ENCODE data around the gene KIAA1328. TPM values are rescaled to one million over a fixed set of nuclear protein-coding genes. Genes with fewer than 3 reads are reported as not detected.

KIAA1328 gene
- polyA plus RNA-seq, 2 of the 4 experiments (the other 2 are of a cell fraction) = 1.7 to 3.9 TPM

DNA sequence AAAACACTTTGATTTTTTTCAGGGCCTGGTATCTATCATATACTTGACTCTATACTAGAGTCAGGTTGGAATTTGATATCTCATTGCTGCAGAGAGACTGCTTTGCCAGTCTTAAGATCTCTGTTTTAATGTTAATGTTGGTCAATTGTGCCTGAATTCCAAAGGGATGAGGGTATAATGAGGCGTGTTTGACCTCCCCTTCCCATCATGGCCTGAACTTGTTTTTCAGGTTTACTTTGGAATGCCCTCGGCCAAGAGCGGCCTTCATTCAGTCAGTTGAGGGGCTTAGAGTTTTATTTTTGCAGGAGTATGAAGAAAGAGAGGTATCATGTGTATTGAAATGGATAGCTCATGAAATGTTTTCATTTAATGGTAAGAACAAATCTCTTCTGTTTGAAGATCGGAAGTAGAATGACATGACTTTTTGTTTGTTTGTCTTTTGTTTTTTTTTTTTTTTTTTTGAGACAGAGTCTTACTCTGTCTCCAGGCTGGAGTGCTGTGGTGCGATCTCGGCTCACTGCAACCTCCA, 119.0 kb downstream of the KIAA1328 start:
- no peak overlapping the region for H3K27ac ChIP-seq
- CTCF ChIA-PET = no interaction called here
- WGBS (ENCODE audit: missing lambda C conversion rate) = 95% methylated on average over 6 of the region's 6 CpGs
- no peak overlapping the region for H3K4me2 ChIP-seq
- no peaks in the 10 kb centered on the region for H3K4me1 ChIP-seq
- TF ChIP-seq SREBF2 (IDR thresholded peaks at IDR 0.05) (no peak), CBX8 (IDR thresholded peaks at IDR 0.05) (no peak)
- TF ChIP-seq, protein P1, sequence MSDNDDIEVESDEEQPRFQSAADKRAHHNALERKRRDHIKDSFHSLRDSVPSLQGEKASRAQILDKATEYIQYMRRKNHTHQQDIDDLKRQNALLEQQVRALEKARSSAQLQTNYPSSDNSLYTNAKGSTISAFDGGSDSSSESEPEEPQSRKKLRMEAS (IDR thresholded peaks at IDR 0.05) = no peak
- TF ChIP-seq, protein P2, sequence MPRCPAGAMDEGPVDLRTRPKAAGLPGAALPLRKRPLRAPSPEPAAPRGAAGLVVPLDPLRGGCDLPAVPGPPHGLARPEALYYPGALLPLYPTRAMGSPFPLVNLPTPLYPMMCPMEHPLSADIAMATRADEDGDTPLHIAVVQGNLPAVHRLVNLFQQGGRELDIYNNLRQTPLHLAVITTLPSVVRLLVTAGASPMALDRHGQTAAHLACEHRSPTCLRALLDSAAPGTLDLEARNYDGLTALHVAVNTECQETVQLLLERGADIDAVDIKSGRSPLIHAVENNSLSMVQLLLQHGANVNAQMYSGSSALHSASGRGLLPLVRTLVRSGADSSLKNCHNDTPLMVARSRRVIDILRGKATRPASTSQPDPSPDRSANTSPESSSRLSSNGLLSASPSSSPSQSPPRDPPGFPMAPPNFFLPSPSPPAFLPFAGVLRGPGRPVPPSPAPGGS (IDR thresholded peaks at IDR 0.05) = no peak
- TF ChIP-seq, protein P3, sequence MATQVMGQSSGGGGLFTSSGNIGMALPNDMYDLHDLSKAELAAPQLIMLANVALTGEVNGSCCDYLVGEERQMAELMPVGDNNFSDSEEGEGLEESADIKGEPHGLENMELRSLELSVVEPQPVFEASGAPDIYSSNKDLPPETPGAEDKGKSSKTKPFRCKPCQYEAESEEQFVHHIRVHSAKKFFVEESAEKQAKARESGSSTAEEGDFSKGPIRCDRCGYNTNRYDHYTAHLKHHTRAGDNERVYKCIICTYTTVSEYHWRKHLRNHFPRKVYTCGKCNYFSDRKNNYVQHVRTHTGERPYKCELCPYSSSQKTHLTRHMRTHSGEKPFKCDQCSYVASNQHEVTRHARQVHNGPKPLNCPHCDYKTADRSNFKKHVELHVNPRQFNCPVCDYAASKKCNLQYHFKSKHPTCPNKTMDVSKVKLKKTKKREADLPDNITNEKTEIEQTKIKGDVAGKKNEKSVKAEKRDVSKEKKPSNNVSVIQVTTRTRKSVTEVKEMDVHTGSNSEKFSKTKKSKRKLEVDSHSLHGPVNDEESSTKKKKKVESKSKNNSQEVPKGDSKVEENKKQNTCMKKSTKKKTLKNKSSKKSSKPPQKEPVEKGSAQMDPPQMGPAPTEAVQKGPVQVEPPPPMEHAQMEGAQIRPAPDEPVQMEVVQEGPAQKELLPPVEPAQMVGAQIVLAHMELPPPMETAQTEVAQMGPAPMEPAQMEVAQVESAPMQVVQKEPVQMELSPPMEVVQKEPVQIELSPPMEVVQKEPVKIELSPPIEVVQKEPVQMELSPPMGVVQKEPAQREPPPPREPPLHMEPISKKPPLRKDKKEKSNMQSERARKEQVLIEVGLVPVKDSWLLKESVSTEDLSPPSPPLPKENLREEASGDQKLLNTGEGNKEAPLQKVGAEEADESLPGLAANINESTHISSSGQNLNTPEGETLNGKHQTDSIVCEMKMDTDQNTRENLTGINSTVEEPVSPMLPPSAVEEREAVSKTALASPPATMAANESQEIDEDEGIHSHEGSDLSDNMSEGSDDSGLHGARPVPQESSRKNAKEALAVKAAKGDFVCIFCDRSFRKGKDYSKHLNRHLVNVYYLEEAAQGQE (IDR thresholded peaks at IDR 0.05) = no peak
- POLR2A ChIA-PET = no interaction called here
- H3K4me3 ChIP-seq = no peak overlapping the region
- DNase-seq (ENCODE audit: low read depth in 1 of 2, low spot score in 1 of 2) (no peak), FAIRE-seq (no peak), ATAC-seq (no peak)
- no peaks in the 10 kb centered on the region for H3K9me3 ChIP-seq

- ATAC-seq (no peak), DNase-seq (ENCODE audit: low read depth in 1 of 2, low spot score in 1 of 2) (no peak), FAIRE-seq (no peak)
- ChIA-PET POLR2A (no interaction called here), CTCF (no interaction called here)
- H3K27ac ChIP-seq = no peak overlapping the region
- 39% methylated on average over 4 of the region's 4 CpGs for WGBS (ENCODE audit: missing lambda C conversion rate)
- H3K4me3 ChIP-seq = no peak overlapping the region
- H3K4me1 ChIP-seq = no peaks in the 10 kb centered on the region
- H3K4me2 ChIP-seq = no peak overlapping the region
- H3K9me3 ChIP-seq = no peaks in the 10 kb centered on the region
- no peak for TF ChIP-seq CBX8 (IDR thresholded peaks at IDR 0.05)
- TF ChIP-seq KDM1A (IDR thresholded peaks at IDR 0.05; ENCODE audit: low read depth) = no peak
These were observed 121.4 kb downstream of the KIAA1328 start for GRCh38 chr18:36950282-36950681.

GRCh38 chr18:36950960-36951359, 122.0 kb downstream of the KIAA1328 start:
- ChIA-PET CTCF (no interaction called here), POLR2A (no interaction called here)
- no peak overlapping the region for H3K4me3 ChIP-seq
- H3K9me3 ChIP-seq = no peaks in the 10 kb centered on the region
- FAIRE-seq = no peak
- no peak for ATAC-seq
- H3K4me1 ChIP-seq = no peaks in the 10 kb centered on the region
- no peak for DNase-seq (ENCODE audit: low read depth in 1 of 2, low spot score in 1 of 2)
- no peak overlapping the region for H3K4me2 ChIP-seq
- WGBS (ENCODE audit: missing lambda C conversion rate) = 32% methylated on average over 2 of the region's 2 CpGs
- H3K27ac ChIP-seq = no peak overlapping the region
- TF ChIP-seq EP300 (IDR thresholded peaks at IDR 0.05) (no peak), HOXA7 (CRISPR knock-in tag; IDR thresholded peaks at IDR 0.05) (no peak), RCOR1 (IDR thresholded peaks at IDR 0.05; ENCODE audit: low read depth, low read length) (no peak), SMC3 (IDR thresholded peaks at IDR 0.05) (no peak), BHLHE40 (IDR thresholded peaks at IDR 0.05; ENCODE audit: low read depth, low read length) (no peak), PBX3 (IDR thresholded peaks at IDR 0.05) (no peak), CHD4 (IDR thresholded peaks at IDR 0.05; ENCODE audit: borderline replicate concordance) (no peak), EHMT2 (IDR thresholded peaks at IDR 0.05; ENCODE audit: low read depth) (no peak), HDAC2 (IDR thresholded peaks at IDR 0.05) (no peak), CBX8 (IDR thresholded peaks at IDR 0.05) (no peak), RNF2 (IDR thresholded peaks at IDR 0.05; ENCODE audit: borderline replicate concordance, low read depth) (no peak), POLR2AphosphoS2 (conservative IDR thresholded peaks at IDR 0.05; ENCODE audit: low read length) (no peak), EHF (CRISPR knock-in tag; IDR thresholded peaks at IDR 0.05) (no peak), TFCP2L1 (CRISPR knock-in tag; IDR thresholded peaks at IDR 0.05) (no peak), RAD21 (conservative IDR thresholded peaks at IDR 0.05 in 1 of 2, IDR thresholded peaks at IDR 0.05 in 1 of 2) (no peak)
